GM19035 (cell line): ENCODE data around the gene SYK.
"Not testable (repeated sequence)": the region's sequence is repeated elsewhere in the genome, so short reads cannot be mapped to it uniquely, and the experiment has no call there.

Experiments
- ATAC-seq: cut with Tn5 transposase; IDR thresholded peaks from one replicate; pipeline ENCODE4 v1.9.1; 2021; ENCODE audit not compliant: unreplicated experiment

Gene SYK

DNA sequence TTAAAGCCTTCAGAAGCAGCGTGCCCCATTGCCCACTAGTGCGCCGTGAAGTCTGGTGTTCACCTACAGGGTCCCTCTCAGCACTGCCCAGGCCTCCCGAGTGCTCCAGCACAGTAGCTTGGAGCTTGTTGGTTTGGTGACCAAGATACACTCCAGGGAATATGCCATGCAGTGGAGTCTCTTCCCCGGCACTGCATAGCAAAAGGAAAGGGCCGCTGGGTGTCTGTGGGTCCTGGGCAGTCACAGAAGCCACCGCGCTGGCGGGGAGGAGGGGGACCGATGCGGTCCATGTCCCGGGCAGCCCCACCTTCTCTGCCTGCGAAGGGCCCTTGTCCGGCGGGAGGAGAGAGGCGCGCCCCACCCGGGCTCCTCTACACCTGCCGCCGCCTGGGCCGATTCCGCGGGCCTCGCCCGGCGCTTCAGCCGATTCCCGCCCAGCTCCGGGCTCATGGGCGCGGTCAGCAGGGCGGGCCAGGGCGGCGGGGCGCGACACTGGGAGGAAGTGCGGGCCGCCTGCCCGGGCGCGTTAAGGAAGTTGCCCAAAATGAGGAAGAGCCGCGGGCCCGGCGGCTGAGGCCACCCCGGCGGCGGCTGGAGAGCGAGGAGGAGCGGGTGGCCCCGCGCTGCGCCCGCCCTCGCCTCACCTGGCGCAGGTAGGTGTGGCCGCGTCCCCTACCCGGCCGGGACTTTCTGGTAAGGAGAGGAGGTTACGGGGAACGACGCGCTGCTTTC lies at the start of gene SYK:
Gene SYK (plus strand): TSS at position 579 of the 732 bp plus-strand sequence. CDS start 42,080 bp downstream, outside the sequence.
- peak; percentile 51 for ATAC-seq

DNA sequence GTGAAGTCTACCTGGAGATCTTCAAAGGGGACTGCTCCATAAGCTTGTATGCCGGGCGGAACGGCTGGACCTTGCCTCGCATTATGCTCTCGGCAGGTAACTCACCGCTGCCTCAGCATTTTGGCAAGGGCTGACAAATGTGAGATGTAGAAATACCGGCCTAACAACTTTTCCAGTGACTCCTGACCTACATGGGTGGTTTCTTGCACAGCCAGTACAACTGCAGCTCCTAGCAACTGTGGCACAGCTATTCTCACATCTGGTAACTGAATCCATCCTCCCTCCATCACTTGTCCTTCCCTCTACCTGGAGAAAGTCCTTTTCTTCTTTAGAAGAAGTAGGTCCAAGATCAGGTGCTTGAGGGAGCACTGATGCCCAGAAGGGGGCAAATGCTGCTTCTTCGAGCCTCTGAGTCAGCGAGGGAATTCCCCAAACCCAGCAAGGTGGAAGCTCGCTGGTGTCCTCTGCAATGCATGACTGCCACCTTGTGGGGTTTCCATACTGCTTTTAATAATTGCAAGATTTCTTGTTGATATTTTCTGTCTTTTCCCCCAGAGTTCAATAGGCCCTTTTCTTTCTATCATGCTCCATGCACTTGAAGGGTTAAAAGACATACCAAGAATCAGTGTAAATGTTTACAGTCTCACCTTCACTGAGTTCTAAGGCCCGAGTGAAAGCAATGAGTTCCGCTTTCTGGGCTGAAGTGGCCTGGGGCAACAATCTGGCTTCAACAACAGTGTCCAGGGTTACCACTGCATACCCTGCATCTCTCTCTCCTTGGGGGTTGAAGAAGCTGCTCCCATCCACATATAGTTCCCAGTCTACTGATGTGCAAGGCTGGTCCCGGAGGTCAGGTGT lies 45.9 kb upstream of the SYK start:
- not testable (repeated sequence) for ATAC-seq

DNA sequence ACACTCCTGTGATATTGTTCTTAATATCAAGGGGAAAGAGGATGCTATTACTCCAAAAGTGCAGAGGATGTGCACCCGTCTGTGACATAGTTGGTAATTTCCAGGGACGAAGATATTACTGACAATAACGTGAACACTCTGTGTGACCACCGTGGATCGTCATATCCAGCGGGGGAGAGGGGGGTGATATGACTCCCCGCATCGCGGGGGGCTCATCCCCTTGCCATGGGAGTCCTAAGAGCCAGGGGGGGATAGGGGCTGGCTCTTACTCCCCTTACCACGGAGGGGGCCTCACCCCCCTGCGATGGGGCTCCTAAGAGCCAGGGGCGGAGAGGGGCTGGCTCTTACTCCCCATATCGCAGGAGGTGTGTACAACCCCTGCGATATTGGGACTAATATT lies 41.0 kb upstream of the SYK start:
- ATAC-seq = not testable (repeated sequence)

DNA sequence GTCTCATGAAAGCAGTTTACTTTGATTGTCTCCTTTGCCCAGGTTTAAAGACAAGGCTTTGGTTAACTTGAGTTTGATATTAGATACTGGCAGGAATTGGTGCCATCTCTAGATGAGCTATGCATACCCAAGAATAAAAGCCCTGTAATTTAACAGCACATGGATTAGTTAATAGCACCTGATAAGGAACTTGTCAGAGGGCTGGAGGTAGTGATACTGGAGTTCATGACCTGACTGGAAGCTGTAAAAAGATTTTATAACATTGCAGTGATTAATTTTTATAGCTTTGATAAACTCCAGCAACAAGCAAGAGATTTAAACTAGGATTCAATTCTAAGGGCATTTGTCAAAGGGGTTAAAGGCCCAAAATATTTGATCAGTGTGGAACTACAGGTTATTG lies 34.9 kb upstream of the SYK start:
- ATAC-seq = no peak

DNA sequence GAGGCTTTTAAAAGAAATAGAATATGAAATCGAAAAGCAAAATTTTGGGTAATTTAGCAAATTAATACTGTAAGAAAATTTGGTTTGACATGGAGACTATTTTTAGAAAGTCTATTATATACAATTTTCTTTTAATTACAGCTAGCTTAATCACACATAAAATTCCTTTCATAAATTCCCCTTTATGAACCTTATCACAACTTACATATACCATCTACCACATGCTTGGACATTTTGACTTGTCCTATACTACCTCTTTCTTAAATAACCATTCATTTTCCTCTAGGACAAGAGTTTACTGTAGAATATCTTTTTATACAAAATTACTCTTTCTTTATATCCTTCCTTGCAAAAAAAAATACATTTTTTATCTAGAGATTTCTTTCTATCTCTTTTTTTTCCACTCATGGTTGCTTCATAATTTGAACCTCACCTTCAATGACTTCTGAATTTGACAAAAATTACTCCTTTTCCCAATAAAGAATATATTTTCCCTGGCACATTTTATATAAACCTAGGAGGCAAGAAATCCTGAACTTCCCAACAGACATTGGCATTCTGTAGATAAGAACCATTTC lies 34.0 kb upstream of the SYK start:
- ATAC-seq = no peak

DNA sequence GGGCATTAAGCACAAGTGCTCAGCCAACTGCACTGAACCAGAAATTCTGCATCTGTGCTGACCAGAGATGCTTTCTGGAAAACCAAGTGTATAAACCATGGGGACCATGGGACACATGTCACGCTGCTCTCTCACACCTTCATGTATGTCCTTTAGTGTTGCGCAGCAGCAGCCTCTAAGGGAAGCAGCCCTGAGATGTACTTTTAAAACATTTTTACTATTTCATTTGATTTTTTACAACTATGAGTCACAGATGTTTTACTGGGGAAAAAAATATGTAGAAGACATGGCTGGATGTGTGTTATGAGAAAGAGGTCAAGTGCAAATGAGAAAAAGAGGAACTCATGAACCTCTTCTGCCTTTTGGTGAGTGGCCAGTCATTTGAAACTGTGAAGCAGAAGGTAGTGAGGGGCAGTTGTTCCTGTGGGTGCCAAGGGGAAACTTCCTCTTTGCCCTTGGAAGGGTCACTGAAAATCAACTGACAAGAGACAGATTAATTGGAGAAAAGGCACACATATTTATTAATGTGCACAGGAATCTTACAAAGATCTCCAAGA lies 31.4 kb upstream of the SYK start:
- ATAC-seq = peak; percentile 52

DNA sequence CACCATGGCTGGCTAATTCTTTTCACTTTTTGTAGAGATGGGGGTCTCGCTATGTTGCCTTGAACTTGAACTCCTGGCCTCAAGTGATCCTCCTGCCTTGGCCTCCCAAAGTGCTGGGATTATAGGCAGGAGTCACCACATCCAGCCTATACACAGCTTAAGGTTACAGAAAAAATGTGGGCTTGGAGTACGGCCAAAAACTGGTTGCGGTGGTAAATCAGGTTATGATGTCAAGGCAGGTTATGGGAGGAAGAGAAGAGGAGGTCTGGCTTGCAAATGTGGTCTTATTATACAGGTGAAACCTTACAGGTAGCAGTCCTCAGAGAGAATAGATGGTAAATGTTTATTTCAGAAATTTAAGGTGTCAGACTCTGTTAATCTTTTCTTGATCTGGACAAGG lies 30.7 kb upstream of the SYK start:
- no peak for ATAC-seq

DNA sequence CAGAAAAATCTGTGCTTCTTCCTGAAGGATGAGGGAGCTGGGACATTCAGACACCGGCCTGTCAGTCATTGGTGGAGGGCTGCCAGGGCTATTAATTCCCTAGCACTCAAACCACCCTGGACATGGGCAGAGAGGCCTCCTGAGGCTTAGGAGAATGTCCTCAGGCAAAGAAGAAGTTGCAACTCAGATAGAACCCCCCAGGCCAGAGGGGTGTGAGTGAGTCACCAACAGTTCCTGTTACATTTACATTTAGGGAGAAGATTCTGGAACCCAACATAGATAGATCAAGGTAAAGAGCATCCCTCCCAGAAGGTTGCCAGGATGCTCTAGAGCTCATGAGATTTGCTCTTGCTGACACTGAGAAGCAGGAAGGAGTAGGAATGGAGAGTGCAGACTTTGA lies 29.2 kb upstream of the SYK start:
- ATAC-seq = no peak

DNA sequence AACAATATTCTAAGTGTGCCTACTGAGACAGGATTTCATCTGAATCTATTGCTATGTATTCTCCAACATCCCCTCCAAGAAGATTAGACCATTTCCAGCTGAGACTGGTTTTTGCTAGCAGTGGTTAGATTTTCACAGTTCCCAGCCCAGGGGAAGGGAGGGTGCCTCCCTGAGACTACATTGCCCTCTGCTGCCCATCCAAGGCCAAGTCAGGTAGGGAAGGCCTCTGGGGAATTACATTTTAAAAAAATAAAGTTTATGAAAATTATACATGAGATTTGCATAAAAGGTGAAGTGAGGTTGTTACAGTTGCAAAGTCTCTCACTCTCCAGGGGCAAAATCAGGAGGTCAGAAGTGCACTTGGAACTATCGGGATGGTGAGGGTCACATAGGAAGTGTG lies 28.0 kb upstream of the SYK start:
- no peak for ATAC-seq

DNA sequence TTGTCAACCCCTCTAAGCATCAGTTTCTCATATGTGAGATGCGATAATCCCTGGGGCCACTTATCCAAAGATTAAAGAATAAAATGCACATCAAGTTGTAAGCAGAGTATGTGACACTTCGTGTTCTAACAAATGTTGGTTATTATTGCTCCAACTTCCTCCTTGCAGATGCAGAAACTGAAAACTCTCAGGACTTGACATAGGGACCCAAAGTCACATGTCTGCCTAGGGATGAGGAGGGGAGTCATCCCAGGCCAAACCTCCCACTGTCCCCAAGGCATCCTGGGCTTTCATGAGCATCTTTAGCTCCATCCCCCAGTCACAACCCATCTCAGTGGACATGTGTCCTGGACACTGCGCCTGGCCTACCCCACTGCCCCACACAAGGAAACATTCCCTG lies 27.5 kb upstream of the SYK start:
- ATAC-seq = no peak

DNA sequence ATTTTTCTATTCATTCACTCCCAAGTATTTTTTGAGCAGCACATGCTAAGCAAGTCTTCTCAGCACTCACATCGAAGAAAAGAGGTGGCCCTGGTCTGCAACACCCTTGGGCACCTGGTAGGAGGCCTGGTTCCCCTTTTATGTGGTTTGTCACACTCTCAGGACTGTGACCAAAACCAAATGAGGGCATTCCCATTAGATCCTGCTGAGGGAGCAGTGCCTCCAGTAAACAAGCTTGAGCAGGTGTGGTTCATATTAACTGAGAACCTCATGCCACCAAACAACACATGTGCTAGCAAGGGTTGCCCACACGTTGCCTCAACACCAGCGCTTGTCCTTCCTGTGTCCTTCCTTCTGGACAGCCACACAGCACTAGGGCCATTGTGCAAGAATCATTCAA lies 26.9 kb upstream of the SYK start:
- peak; percentile 76 for ATAC-seq

DNA sequence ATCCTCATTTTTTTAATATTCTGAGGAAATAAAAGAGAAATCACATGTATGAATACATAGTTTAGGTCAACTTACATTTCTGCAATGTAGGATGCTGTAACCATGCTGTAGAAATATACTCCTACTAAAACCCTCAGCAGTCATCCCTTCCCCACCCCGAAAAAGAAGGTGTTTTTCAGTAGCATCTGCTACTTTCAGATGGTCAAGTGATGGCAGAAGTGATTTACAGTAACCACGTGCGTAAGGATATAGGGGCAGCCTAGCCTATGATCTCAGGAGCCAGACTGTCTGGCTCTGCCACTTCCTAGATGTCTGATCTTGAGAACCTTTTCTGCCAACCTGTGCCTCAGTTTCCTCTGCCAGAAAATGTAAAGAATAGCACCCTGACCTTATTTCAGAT lies 26.0 kb upstream of the SYK start:
- no peak for ATAC-seq

DNA sequence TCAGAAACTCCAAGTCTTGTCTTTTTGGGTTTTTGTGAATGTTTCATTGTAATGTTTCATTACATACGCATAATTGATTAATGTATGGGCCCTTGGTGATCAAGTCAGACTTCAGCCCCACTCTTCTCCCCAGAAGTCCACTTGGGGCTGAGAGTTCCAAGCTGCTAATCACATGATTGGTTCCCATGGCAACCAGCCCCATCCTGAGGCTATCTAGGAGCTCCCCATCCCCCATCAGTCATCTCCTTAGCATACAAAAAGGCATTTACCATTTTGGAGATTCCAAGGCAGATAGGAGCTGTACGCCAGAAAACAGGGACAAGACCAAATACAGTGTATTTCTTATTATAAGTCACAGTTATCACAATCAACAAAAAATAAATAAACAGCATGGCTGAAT lies 22.9 kb upstream of the SYK start:
- no peak for ATAC-seq

DNA sequence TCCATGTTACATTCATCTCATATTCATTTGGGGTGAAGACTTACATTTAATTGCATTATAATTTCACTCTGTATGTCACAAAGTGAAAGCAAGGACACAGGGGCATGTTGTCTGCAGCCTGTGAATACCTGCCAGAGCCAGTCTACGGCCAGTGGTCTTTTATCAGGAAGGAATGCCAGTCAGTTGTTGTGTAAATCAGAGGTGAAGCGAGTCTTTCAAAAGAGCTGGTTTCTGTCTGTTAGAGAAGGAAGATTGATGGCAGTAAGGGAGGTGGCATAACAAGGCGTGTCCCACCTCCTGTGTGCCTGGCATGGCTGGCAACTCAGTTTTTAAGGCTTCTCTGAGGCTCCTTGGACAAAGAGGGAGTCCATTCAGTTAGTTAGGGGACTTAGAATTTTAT lies 18.1 kb upstream of the SYK start:
- ATAC-seq = no peak

DNA sequence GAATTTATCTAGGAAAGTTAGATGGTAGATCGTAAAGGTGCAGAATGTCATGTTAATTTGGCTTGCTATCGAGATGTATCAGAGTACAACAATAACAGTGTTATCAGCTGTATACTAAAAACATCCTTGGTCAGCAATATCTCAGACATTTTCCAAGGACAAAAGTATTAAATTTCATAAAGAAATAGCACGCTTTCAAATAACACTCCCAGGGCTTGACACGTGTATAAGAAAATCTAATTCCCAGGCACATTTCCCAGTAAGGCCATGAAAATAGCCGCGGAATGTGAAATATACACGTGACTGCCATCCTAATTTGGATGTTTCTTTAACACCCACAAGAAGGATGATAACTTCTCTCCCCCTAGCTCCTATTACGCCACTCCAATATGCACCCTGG lies 17.7 kb upstream of the SYK start:
- ATAC-seq = no peak

DNA sequence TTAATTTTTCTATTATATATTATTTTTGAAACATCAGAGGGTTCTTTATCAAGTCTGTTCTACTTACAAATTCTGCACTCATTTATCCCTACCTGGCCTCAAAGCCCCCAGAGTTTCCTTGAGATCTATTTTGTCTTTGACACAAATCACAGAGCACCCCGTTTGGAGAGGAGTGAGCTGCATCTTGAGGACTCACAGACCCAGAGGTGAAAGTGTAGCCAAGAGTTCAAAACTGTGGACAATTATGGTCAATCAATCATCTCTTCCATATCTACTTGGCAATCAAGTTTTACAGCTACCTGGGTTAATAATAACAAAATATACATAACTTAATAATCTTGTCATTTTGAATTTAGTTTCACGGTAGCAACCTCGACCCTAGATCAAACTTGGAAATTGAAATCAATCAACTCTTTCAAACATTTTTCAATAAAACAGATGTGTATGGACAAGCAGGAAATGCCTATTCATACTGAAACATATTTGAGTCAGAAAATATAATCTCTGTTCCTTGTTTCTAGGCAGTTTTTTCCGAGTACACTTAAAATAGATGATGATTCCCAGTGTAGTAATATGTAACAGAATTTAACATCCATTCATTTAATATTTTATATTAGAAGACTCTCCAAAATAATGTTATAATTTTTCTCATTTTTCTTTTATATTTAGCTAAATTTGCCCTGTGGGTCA lies 13.7 kb upstream of the SYK start:
- ATAC-seq = no peak

DNA sequence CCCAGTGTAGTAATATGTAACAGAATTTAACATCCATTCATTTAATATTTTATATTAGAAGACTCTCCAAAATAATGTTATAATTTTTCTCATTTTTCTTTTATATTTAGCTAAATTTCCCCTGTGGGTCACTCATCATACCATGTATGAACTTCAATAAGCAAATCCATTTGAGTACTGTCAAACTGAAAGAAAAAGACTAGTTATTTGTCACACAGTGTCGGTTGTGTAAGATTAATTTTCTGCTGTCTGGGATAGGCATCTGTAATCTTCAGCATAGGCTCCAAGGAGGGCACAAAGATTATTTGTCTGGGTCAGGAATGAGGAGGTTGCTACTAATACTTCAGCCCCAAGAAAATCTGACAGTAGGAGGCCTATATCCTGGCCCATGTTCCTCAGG lies 13.1 kb upstream of the SYK start:
- ATAC-seq = not testable (repeated sequence)

DNA sequence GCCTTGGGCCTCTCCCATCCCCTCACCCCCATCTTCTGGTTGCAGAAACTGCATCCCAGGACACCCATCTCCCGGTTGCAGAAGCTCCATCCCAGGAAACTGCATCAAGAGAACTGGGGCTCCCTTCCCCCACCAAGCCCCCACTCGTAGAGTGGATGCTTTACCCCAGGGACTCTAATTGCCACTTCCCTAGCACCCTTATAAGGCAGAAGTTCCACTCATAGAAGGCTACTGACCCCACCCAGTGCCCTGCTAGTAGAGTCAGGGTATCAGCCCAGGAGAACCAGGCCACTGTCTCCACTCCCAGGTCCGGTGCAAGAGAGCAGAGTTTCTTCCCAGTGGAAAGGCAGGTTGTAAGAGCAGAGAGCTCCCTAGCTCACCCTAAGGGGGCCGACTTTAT lies 12.2 kb upstream of the SYK start:
- no peak for ATAC-seq

DNA sequence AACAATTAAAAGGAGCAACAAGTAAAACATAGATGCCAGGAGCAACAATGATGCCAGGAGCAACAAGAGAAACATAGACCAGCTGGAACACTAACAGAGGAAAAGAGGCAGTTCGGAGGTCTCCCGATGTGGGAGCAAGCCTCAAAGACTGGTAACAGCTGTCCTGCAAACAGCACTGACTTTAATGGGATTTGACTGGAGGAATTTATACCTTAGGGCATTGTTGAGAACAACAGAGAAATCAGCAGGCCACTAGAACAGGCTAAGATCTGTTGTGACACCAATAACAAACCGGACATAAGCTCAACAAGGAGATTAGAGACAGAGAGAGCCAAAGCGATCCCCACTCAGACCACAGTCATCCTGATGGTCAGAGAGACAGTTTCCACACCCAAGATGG lies 11.8 kb upstream of the SYK start:
- ATAC-seq = no peak

DNA sequence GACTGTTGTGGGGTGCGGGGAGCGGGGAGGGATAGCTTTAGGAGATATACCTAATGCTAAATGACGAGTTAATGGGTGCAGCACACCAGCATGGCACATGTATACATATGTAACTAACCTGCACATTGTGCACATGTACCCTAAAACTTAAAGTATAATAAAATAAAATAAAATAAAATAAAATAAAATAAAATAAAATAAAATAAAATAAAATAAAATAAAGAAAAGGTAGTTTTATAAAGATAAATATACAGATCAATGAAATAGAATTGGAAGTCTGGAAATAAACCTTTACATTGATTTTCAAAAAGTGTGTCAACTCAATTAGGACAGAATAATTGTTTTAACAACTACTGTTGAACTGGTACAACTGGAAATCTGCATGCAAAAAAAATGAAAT lies 8.6 kb upstream of the SYK start:
- not testable (repeated sequence) for ATAC-seq

DNA sequence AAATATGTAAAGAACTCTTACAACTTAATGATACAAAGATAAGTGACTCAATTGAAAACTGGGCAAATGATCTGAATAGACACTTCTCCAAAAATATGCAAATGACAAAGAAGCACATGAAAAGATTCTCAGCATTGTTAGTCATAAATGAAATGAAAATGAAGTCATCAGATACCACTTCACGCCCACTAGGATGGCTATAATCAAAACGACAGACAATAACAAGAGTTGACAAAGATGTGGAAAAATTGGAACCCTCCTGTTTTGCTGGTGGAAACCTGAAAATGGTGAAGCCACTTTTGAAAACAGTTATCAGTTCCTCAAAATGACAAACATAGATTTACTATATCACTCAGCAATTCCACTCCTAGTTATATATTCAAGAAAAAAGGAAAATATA lies 7.9 kb upstream of the SYK start:
- no peak for ATAC-seq
